ENCODE results near the gene SPEG. TPM values are rescaled to one million over a fixed set of nuclear protein-coding genes. Genes with fewer than 3 reads are reported as not detected.

SPEG gene
- polyA plus RNA-seq, 3 donors = not detected

- Histone ChIP-seq H3K27ac (ENCODE audit: low read depth in 1 of 2, low read length in 2 of 2) (no peak overlapping the region), H3K4me3 (replicated peaks in 1 of 3; ENCODE audit: low read depth in 2 of 3, low read length in 3 of 3) (peak overlapping the region in 1 of 3 experiments; percentile 42), H3K4me2 (replicated peaks; ENCODE audit: extremely low read depth, low read length, poor library complexity, severe bottlenecking) (peak overlapping the region; percentile 49), H3K36me3 (replicated peaks in 1 of 2; ENCODE audit: control insufficient read depth in 1 of 2, insufficient read depth in 2 of 2, low read length in 2 of 2) (no peaks in the 10 kb centered on the region), H3K79me2 (ENCODE audit: insufficient read depth, low read length) (no peaks in the 10 kb centered on the region), H3K27me3 (ENCODE audit: control insufficient read depth in 2 of 2, insufficient read depth in 2 of 2, low read length in 2 of 2) (peaks cover 9 to 40% of the 10 kb centered on the region in 2 donors), H3K9me3 (replicated peaks in 1 of 2; ENCODE audit: control insufficient read depth in 1 of 2, insufficient read depth in 1 of 2, low read length in 2 of 2) (no peaks in the 10 kb centered on the region), H3K9ac (ENCODE audit: insufficient read depth, low read length, poor library complexity, severe bottlenecking) (peak overlapping the region; percentile 4), H2AFZ (ENCODE audit: insufficient read depth, low read depth, low read length, poor library complexity, severe bottlenecking) (peak overlapping the region; percentile 53), H4K20me1 (ENCODE audit: insufficient read depth, low read length) (no peaks in the 10 kb centered on the region), H3K4me1 (ENCODE audit: control insufficient read depth in 1 of 2, insufficient read depth in 2 of 2, low read length in 2 of 2) (peaks cover 21 to 36% of the 10 kb centered on the region in 2 donors)
- peaks cover 27% of the 10 kb centered on the region for H3K4me1 Mint-ChIP-seq
- peaks cover 46 to 62% (median 53%) of the 10 kb centered on the region in 3 donors for H3K27me3 Mint-ChIP-seq (ENCODE audit: low read depth in 3 of 3)
- H3K9me3 Mint-ChIP-seq = peaks cover 0 to 4% (median 2%) of the 10 kb centered on the region in 7 donors
- H3K4me3 Mint-ChIP-seq = peak overlapping the region in 1 of 2 donors; percentile 80
- no peak for TF ChIP-seq CTCF (IDR thresholded peaks at IDR 0.05)
- DNase-seq = no peak
- intact Hi-C loops (cut with micrococcal nuclease) = no loop called here
- WGBS (ENCODE audit: insufficient coverage) = 43% methylated on average over 10 of the region's 12 CpGs
- H3K27ac Mint-ChIP-seq = peak overlapping the region in 1 of 7 donors; percentile 76
- no peaks in the 10 kb centered on the region for H3K36me3 Mint-ChIP-seq
Observed at GRCh38 chr2:219419012-219419324, 15.7 kb upstream of the SPEG start.

- Histone ChIP-seq H3K4me3 (replicated peaks in 1 of 3; ENCODE audit: low read depth in 2 of 3, low read length in 3 of 3) (peak overlapping the region in 1 of 3 experiments; percentile 16), H3K9ac (ENCODE audit: insufficient read depth, low read length, poor library complexity, severe bottlenecking) (peak overlapping the region; percentile 1), H4K20me1 (ENCODE audit: insufficient read depth, low read length) (no peaks in the 10 kb centered on the region), H3K36me3 (replicated peaks in 1 of 2; ENCODE audit: control insufficient read depth in 1 of 2, insufficient read depth in 2 of 2, low read length in 2 of 2) (no peaks in the 10 kb centered on the region), H3K4me1 (ENCODE audit: control insufficient read depth in 1 of 2, insufficient read depth in 2 of 2, low read length in 2 of 2) (peaks cover 21 to 36% of the 10 kb centered on the region in 2 donors), H3K27ac (ENCODE audit: low read depth in 1 of 2, low read length in 2 of 2) (no peak overlapping the region), H3K27me3 (ENCODE audit: control insufficient read depth in 2 of 2, insufficient read depth in 2 of 2, low read length in 2 of 2) (peaks cover 8 to 40% of the 10 kb centered on the region in 2 donors), H3K4me2 (replicated peaks; ENCODE audit: extremely low read depth, low read length, poor library complexity, severe bottlenecking) (peak overlapping the region; percentile 30), H3K79me2 (ENCODE audit: insufficient read depth, low read length) (no peaks in the 10 kb centered on the region), H3K9me3 (replicated peaks in 1 of 2; ENCODE audit: control insufficient read depth in 1 of 2, insufficient read depth in 1 of 2, low read length in 2 of 2) (no peaks in the 10 kb centered on the region), H2AFZ (ENCODE audit: insufficient read depth, low read depth, low read length, poor library complexity, severe bottlenecking) (peak overlapping the region; percentile 53)
- no peak for TF ChIP-seq CTCF (IDR thresholded peaks at IDR 0.05)
- peaks cover 0 to 4% (median 2%) of the 10 kb centered on the region in 7 donors for H3K9me3 Mint-ChIP-seq
- H3K27ac Mint-ChIP-seq = peak overlapping the region in 3 of 7 donors; percentile 10 to 76 (median 19)
- intact Hi-C loops (cut with micrococcal nuclease) = loop anchor here in 1 of 2 donors (10.0 kb wide), 1 partner anchor 195 kb away; no protein-coding TSS in a partner anchor
- 92% methylated on average over 5 of the region's 9 CpGs for WGBS (ENCODE audit: insufficient coverage)
- peaks cover 43 to 61% (median 49%) of the 10 kb centered on the region in 3 donors for H3K27me3 Mint-ChIP-seq (ENCODE audit: low read depth in 3 of 3)
- peak in 2 of 3 donors; percentile 6 to 15 for DNase-seq
- H3K4me1 Mint-ChIP-seq = peaks cover 27% of the 10 kb centered on the region
- peak overlapping the region in 1 of 2 donors; percentile 80 for H3K4me3 Mint-ChIP-seq
- no peaks in the 10 kb centered on the region for H3K36me3 Mint-ChIP-seq
Observed at GRCh38 chr2:219419331-219420197, 15.1 kb upstream of the SPEG start.
